ENCODE data around the gene MMP15.
"Not testable (repeated sequence)": the region's sequence is repeated elsewhere in the genome, so short reads cannot be mapped to it uniquely, and the experiment has no call there.

The MMP15 gene

DNA sequence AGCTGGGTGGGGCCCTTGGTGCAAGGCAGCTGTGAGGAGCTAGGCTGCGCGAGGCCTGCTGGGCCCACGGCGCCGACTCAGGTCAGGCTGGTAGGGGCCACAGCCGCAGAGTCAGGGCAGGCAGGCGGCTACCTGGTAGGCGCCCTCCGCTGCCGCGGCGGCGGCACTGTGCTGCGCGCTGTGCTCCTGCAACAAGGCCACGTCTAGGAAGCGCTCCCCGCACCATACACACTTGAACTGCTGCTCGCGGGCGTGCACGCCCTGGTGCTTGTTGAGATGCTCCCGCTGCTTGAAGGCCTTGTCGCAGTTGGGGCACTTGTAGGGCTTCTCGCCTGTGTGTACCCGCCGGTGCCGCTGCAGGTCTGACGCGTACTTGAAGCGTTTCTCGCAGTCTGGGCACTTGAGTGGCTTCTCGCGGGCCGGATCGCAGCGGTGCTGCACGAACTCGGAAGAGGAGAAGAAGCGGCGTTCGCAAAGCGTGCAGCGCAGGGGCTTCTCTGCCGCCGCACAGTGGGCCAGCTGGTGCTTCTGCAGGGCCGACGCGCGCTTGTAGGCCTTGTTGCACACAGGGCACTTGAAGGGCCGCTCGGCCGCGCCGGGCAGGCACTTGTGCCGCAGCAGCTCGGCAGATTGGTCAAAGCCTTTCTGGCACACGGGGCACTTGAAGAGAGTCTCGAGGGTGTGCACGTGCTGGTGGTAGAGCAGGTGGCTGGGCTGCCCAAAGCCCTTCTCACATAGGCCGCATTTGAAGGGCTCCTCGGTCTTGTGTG lies 29.0 kb upstream of the MMP15 start:
- no peak for DNase-seq (ENCODE audit: low read depth, low spot score)

DNA sequence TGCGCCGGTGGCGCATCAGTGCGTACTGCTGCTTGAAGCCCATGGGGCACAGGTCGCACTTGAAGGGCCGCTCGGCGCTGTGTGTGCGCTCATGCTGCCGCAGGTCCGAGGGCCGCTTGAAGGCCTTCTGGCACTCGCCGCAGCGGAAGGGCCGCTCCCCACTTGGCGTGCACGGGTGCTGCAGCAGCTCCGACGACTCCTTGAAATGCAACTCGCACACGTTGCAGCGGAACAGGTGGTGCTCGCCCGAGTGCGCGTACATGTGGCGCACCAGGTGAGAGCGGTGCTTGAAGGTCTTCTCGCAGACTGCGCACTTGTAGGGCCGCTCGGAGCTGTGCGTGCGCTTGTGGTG lies 28.4 kb upstream of the MMP15 start:
- no peak for DNase-seq (ENCODE audit: low read depth, low spot score)

- no peak for DNase-seq (ENCODE audit: low read depth, low spot score)
Measured at GRCh38 chr16:57997528-57998265, 27.9 kb upstream of the MMP15 start.

- DNase-seq (ENCODE audit: low read depth, low spot score) = no peak
Measured at GRCh38 chr16:57998486-57998885, 27.1 kb upstream of the MMP15 start.

DNA sequence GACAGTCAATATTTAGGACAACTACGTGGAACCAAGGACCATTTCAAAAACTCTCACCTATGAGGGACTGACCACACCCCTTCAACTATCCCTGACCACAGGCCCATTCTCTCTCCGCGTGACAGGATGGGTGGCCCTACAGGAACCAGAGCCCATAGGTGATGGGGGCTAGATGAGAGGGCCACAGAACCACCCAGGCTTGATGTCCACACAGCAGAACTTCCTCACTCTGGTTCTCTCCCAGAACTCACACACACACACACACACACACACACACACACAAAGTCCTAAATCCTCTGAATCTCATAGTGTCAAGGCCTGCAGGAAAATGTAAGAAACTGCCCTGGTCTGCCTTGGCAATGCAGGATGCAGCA lies 26.6 kb upstream of the MMP15 start:
- no peak for DNase-seq (ENCODE audit: low read depth, low spot score)

- DNase-seq (ENCODE audit: low read depth, low spot score) = no peak
Measured at GRCh38 chr16:57999366-57999970, 26.1 kb upstream of the MMP15 start.

DNA sequence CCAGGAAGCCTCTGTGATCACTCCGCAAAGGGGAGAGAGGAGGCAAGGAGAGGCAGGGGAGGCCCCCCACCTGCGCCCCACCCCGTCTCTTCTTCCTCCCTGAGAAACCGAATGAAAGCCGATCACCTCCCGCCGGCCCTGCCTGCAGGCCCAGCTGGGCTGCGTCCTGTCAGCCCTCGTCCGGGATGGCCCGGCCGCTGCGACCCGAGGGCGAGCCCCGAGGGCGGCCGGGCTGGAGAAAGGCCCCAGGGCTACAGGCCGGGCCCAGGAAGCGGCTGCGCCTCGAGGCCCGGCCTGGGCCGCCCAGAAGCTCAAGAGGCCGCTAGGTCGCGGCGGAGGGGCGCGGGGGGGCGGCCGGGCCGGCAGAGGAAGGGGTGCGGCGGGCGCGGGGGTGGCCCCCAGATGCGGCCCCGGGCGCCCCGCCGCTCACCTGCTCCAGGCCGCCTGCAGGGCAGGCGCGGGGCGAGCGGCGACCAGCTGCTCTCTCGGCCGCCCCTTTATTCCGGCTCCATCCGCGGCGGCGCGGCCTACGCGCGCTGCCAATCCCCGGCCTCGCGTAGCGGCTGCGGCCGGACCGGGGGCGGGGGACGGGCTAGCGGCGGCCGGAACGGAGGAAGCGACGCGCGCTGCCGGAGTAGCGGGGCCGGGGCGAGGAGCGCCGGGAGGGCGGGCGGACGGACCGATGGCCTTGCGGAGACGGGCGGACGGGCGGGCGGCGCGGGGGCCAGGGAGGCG lies 25.4 kb upstream of the MMP15 start, which contains the start of gene ZNF319:
TSS of gene ZNF319 (minus strand) at position 702 of the 735 bp plus-strand sequence. CDS start 2,407 bp downstream, outside the sequence.
- no peak for DNase-seq (ENCODE audit: low read depth, low spot score)

DNA sequence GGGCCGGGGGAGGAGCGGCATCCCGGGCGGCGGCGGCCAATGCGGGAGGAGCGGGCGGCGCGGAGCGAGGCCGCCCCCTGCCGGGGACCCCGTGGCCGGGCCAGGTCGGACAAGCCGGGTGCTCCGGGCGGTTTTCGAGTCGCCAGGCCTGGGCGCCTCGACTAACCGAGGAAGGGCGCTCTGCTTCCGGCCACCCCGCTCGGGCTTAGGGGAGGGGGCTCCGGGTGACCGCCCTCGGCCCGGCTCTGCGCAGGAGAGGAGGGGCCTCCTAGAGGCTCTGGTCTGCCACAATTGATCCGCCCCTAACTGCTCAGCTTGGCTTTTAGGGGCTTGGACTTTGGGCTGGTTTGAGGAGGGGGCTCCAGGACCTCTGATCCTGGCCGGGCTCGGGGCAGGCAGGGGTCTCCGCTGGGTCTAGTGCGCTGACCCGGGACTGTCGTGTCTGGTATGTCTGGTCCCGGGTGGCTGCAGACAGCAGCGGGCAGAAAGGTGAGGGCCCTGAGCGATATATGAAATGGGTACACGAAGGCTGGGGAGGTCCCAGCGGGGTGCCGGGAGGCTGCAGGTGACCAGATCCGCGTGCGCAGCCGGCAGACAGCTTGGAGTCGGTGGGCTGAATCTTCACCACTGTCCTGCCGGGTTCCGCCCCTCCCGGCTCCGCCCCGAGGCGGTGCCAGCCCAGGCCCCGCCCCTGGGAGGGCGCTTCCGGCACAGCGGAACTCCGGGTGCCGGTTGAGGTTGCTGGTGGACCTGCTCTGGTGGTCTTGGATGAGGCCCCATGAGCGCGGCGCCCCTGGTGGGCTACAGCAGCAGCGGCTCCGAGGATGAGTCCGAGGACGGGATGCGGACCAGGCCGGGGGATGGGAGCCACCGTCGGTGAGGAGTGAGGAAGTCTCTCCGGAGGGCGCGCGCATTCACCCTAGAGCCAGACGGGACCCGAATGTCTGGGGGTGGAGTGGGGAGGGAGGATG lies 24.6 kb upstream of the MMP15 start, which contains the start of gene USB1:
TSS of gene USB1 (plus strand) at position 702 of the 971 bp plus-strand sequence. CDS start at position 779, 77 bp downstream.
- peak; percentile 69 for DNase-seq (ENCODE audit: low read depth, low spot score)

- DNase-seq (ENCODE audit: low read depth, low spot score) = no peak
Measured at GRCh38 chr16:58001781-58002415, 23.7 kb upstream of the MMP15 start.

- DNase-seq (ENCODE audit: low read depth, low spot score) = no peak
Measured at GRCh38 chr16:58002416-58002800, 23.1 kb upstream of the MMP15 start.

DNA sequence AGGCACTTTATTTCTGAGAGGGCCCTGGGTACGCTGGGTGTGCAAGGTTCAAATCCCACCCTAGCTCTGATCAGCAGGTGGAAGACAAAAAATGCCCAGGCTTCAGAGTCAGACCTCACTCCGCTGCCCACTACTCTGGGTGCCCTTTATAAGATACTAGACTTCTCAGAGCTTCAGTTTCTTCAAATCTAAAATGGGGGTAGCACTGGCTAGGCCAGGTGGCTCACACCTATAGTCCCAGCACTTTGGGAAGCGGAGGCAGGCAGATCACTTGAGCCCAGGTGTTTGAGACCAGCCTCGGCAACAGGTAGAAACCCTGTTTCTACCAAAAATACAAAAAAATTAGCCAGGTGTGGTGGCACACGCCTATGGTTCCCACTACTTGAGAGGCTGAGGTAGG lies 22.6 kb upstream of the MMP15 start:
- no peak for DNase-seq (ENCODE audit: low read depth, low spot score)

DNA sequence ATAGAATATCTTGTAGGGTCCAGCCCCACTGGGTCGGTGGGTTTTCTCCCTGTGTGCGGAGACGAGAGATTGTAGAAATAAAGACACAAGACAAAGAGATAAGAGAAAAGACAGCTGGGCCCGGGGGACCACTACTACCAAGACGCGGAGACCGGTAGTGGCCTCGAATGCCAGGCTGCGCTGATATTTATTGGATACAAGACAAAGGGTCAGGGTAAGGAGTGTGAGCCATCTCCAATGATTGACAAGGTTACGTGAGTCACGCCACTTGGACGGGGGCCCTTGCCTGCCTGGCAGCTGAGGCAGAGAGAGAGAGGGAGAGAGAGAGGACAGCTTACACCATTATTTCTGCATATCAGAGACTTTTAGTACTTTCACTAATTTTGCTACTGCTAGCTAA lies 20.8 kb upstream of the MMP15 start:
- not testable (repeated sequence) for DNase-seq (ENCODE audit: low read depth, low spot score)

DNA sequence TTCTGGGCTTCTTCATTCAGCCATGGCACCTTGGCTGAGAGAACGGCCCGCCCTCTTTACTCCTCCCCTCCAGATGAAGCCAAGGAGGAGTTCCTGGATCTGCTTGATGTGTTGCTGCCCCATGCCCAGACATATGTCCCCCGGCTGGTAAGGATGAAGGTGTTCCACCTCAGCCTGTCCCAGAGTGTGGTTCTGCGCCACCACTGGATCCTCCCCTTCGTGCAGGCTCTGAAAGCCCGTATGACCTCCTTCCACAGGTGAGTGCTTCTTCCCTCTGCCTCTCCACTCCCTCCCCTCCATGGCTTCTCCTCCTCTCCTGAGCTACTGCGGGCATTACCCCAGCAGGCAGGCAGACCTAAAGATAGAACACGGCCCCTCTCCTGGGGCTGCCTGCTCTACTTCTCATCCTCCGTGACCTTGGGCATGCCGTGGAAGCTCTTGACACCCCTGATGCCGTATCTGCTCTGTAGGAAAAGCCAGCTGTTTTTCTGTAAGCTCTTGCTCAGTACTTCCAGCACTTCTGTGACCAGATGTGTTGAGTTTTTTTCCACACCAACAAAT lies 15.6 kb upstream of the MMP15 start:
- no peak for DNase-seq (ENCODE audit: low read depth, low spot score)

GRCh38 chr16:58010886-58011285 lies 14.7 kb upstream of the MMP15 start:
- no peak for DNase-seq (ENCODE audit: low read depth, low spot score)

- DNase-seq (ENCODE audit: low read depth, low spot score) = no peak
Measured at GRCh38 chr16:58011652-58012051, 13.9 kb upstream of the MMP15 start.

GRCh38 chr16:58012481-58012880 lies 13.1 kb upstream of the MMP15 start:
- no peak for DNase-seq (ENCODE audit: low read depth, low spot score)

DNA sequence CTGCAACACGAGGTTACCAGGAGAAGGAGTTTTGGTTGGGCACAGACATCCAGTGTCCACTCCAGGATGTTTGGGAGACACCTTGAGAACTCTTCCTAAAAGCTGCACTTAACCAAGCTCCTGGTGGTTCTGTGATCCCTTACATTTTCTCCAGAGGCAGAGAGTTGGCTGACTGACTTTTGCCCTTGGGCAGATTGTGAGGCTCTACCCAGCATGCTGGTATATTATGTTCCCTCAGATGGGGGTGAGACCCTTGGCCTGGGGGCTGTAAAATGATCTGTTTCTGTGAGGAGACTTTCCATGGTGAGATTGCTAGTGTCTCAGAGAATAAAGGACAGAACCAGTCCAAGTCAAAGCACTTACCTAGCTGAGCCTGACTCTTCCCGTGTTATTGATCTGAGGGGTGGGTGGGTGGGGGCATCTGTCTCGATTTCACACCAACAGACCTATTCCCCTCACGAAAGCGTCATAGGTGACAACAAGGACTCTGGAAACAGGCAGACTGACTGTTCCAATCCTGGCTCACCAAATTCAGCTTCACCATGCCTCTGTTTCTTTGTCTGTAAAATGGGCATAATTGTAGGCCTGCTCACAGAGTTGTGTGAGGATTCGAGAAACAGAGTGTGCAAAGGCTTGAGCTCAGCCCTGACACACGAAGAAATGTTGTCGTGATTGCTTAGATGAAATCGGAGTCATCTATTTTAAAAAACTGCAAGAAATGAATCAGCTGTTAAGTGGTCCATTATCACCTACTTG lies 12.2 kb upstream of the MMP15 start:
- DNase-seq (ENCODE audit: low read depth, low spot score) = no peak

DNA sequence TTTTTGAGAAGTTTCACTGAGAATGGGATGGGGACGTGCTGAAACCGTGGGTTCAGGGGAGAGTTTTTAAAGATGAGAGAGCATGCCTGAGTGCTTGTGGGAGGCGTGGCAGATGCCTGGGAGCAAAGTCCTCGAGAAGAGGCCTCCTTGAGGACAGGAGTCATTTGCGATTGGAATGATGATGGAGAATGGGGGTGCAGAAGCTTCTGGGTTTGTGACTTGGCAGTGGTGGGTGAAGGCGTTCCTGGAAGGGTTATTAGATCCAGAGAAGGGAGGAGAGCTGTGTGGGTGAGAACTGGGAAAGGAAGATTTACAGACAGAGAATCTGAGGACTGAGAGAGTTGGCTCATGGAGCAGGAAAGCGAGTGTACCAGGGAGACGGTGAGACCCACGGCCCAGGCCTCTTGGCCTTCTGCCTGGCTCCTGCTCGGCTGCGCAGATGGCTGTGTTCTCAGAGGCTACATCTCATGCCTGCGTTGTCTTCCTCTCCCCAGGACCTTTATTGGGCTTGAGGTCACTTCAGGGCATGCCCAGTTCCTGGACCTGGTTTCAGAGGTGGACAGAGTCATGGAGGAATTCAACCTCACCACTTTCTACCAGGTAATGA lies 8.6 kb upstream of the MMP15 start:
- no peak for DNase-seq (ENCODE audit: low read depth, low spot score)

DNA sequence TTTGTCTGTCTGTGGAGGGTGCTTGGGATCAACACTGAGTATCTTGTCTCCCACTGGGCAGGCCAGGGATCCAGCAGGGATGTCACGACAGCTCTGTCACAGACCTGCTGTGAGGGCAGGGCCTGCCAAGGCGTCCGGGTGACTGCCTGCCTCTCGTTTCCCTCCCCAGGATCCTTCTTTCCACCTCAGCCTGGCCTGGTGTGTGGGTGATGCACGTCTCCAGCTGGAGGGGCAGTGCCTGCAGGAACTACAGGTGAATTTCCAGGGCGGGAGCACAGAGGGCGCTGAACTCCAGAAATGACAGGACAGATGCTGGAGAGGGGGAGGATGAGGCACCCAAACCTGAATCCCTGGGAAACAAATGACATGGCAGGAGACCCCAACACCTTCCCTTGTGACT lies 6.8 kb upstream of the MMP15 start:
- no peak for DNase-seq (ENCODE audit: low read depth, low spot score)
